ENCODE results near the gene PRKCA. TPM values are rescaled to one million over a fixed set of nuclear protein-coding genes. Genes with fewer than 3 reads are reported as not detected.

PRKCA gene
- total RNA-seq, 1 donor from 2014 or later = 5.6 TPM

- intact Hi-C loops (cut with micrococcal nuclease) = no loop called here
- H3K27me3 ChIP-seq (ENCODE audit: low read depth) = no peaks in the 10 kb centered on the region
- H3K9me3 ChIP-seq (replicated peaks) = no peaks in the 10 kb centered on the region
- no peak for TF ChIP-seq CTCF (IDR thresholded peaks at IDR 0.05; ENCODE audit: borderline replicate concordance)
- peak overlapping the region; percentile 3 for H3K27ac ChIP-seq (replicated peaks)
- DNase-seq = no peak
- peaks cover 12% of the 10 kb centered on the region for H3K4me1 ChIP-seq
- H3K36me3 ChIP-seq = peaks cover 15% of the 10 kb centered on the region
- H3K4me3 ChIP-seq = no peak overlapping the region
Measured at GRCh38 chr17:66690166-66690565, 387.8 kb downstream of the PRKCA start.

GRCh38 chr17:66691644-66692420, 389.4 kb downstream of the PRKCA start:
- no peak overlapping the region for H3K4me3 ChIP-seq
- H3K27ac ChIP-seq (replicated peaks) = peak overlapping the region; percentile 10
- H3K4me1 ChIP-seq = peaks cover 9% of the 10 kb centered on the region
- no peak for TF ChIP-seq CTCF (IDR thresholded peaks at IDR 0.05; ENCODE audit: borderline replicate concordance)
- no peaks in the 10 kb centered on the region for H3K9me3 ChIP-seq (replicated peaks)
- no peaks in the 10 kb centered on the region for H3K27me3 ChIP-seq (ENCODE audit: low read depth)
- DNase-seq = no peak
- peaks cover 15% of the 10 kb centered on the region for H3K36me3 ChIP-seq
- intact Hi-C loops (cut with micrococcal nuclease) = no loop called here

DNA sequence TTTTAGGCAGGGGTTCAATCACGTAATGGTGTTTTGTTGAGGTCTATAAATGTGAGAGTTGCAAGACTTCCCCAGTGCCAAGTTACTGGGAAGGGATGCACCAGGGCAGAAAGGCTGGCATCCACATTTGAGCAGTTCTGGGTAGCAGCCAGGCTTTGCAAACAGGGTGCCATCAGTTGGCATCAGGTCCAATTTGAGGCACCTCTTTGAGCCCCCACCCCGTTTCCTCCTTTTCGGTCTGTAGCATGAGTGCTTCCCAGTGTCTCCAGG, 389.9 kb downstream of the PRKCA start:
- TF ChIP-seq CTCF (IDR thresholded peaks at IDR 0.05; ENCODE audit: borderline replicate concordance) = no peak
- Histone ChIP-seq H3K36me3 (peaks cover 20% of the 10 kb centered on the region), H3K27ac (replicated peaks) (peak overlapping the region; percentile 10)

GRCh38 chr17:66695098-66695497, 392.7 kb downstream of the PRKCA start:
- no peak for DNase-seq
- no peak for TF ChIP-seq CTCF (IDR thresholded peaks at IDR 0.05; ENCODE audit: borderline replicate concordance)
- H3K36me3 ChIP-seq = peaks cover 12% of the 10 kb centered on the region

More for the DNA sequence above, 389.9 kb downstream of the PRKCA start:
- no peak overlapping the region for H3K4me3 ChIP-seq
- no peak for DNase-seq
- H3K4me1 ChIP-seq = peaks cover 9% of the 10 kb centered on the region
- H3K9me3 ChIP-seq (replicated peaks) = peaks cover under 1% of the 10 kb centered on the region
- H3K27me3 ChIP-seq (ENCODE audit: low read depth) = no peaks in the 10 kb centered on the region
- intact Hi-C loops (cut with micrococcal nuclease) = no loop called here

GRCh38 chr17:66698270-66698669, 395.9 kb downstream of the PRKCA start:
- intact Hi-C loops (cut with micrococcal nuclease) = no loop called here

More at GRCh38 chr17:66695098-66695497, 392.7 kb downstream of the PRKCA start:
- intact Hi-C loops (cut with micrococcal nuclease) = no loop called here
- H3K4me1 ChIP-seq = peaks cover 9% of the 10 kb centered on the region
- H3K27me3 ChIP-seq (ENCODE audit: low read depth) = no peaks in the 10 kb centered on the region
- no peak overlapping the region for H3K4me3 ChIP-seq
- peaks cover 13% of the 10 kb centered on the region for H3K9me3 ChIP-seq (replicated peaks)
- no peak overlapping the region for H3K27ac ChIP-seq (replicated peaks)

More at GRCh38 chr17:66698270-66698669, 395.9 kb downstream of the PRKCA start:
- Histone ChIP-seq H3K9me3 (replicated peaks) (peaks cover 13% of the 10 kb centered on the region), H3K4me1 (no peaks in the 10 kb centered on the region), H3K36me3 (peaks cover 12% of the 10 kb centered on the region), H3K4me3 (no peak overlapping the region), H3K27me3 (ENCODE audit: low read depth) (no peaks in the 10 kb centered on the region), H3K27ac (replicated peaks) (no peak overlapping the region)
- TF ChIP-seq CTCF (IDR thresholded peaks at IDR 0.05; ENCODE audit: borderline replicate concordance) = no peak
- DNase-seq = no peak
